Stimulated activated CD8-positive, alpha-beta memory T cell treated with anti-CD3 and anti-CD28 coated beads, Interleukin-2, amount 100 ng/mL, for 48 hours (primary cell): ENCODE measurements around the gene APOM.

Experiments
- DNase-seq, 2 donors: peaks; one replicate each; pipeline ENCODE4 v3.0.0-alpha.2; 2020; ENCODE audit warnings: low read depth in 2 of 2

APOM gene

GRCh38 chr6:31655349-31656237, at the start of gene APOM:
TSS of gene APOM (plus strand) at chr6:31655894. CDS start at chr6:31655967, 73 bp downstream.
- no peak for DNase-seq

- no peak for DNase-seq
Measured at GRCh38 chr6:31607317-31607716, 48.4 kb upstream of the APOM start.

GRCh38 chr6:31609519-31610406, 45.9 kb upstream of the APOM start:
- no peak for DNase-seq

- no peak for DNase-seq
Measured at GRCh38 chr6:31610968-31611367, 44.7 kb upstream of the APOM start.

- no peak for DNase-seq
Measured at GRCh38 chr6:31614075-31614619, 41.5 kb upstream of the APOM start.

GRCh38 chr6:31614684-31615578, 40.8 kb upstream of the APOM start, which contains the start of gene AIF1:
TSS of gene AIF1 (plus strand) at chr6:31615234. CDS start at chr6:31615330, 96 bp downstream.
- DNase-seq = no peak

GRCh38 chr6:31615748-31616147, 39.9 kb upstream of the APOM start:
- DNase-seq = no peak

- no peak for DNase-seq
Measured at GRCh38 chr6:31617010-31617409, 38.7 kb upstream of the APOM start.

GRCh38 chr6:31619805-31620585, 35.7 kb upstream of the APOM start:
- peak; percentile 95 for DNase-seq

- DNase-seq = peak; percentile 92 to 94
Measured at GRCh38 chr6:31620586-31621319, 34.9 kb upstream of the APOM start, which contains the start of gene PRRC2A. TSS of gene PRRC2A (plus strand) at chr6:31620715. CDS start at chr6:31622790, 2,075 bp downstream.

- no peak for DNase-seq
Measured at GRCh38 chr6:31621320-31621939, 34.3 kb upstream of the APOM start.

GRCh38 chr6:31621991-31622390, 33.7 kb upstream of the APOM start:
- no peak for DNase-seq

- DNase-seq = no peak
Measured at GRCh38 chr6:31622684-31623091, 33.0 kb upstream of the APOM start.

GRCh38 chr6:31624070-31624469, 31.6 kb upstream of the APOM start:
- DNase-seq = no peak

GRCh38 chr6:31626952-31627351, 28.7 kb upstream of the APOM start:
- DNase-seq = no peak

- no peak for DNase-seq
Measured at GRCh38 chr6:31627690-31628287, 27.9 kb upstream of the APOM start.

GRCh38 chr6:31629014-31629413, 26.7 kb upstream of the APOM start:
- no peak for DNase-seq

GRCh38 chr6:31630177-31630934, 25.3 kb upstream of the APOM start:
- no peak for DNase-seq
